GM12892 (cell line): ENCODE measurements around the gene HLA-A.

ENCODE experiments used
- DNase-seq: peaks from one replicate; pipeline ENCODE4 v3.0.0; 2011; ENCODE audit not compliant: insufficient read length
- FAIRE-seq: peaks from 2 replicates; lab custom pipeline; 2011; peaks lifted over from hg19 to GRCh38; lab: Jason Lieb, UNC
- POLR2A ChIP-seq: IDR thresholded peaks from 2 replicates; pipeline ENCODE4 v1.6.1; 2011; ENCODE audit warnings: low read depth, low read length, control low read depth
- POLR2AphosphoS5 ChIP-seq: IDR thresholded peaks from 2 replicates; pipeline ENCODE4 v1.6.1; 2011; ENCODE audit warnings: low read depth, low read length, control low read depth
- TAF1 ChIP-seq: IDR thresholded peaks from 2 replicates; pipeline ENCODE4 v1.6.1; 2011; ENCODE audit warnings: low read depth, mild to moderate bottlenecking, control low read depth, low read length, borderline replicate concordance

The HLA-A gene

GRCh38 chr6:29964887-29965562 lies 22.7 kb downstream of the HLA-A start:
- 0 out of 2 replicates have a peak, but pooled peaks have one; percentile 56 for TF ChIP-seq POLR2AphosphoS5
- peak; percentile 66; the same call in 1 of the 2 replicates for TF ChIP-seq POLR2A
- TF ChIP-seq TAF1: peak; percentile 65
- FAIRE-seq (peak; percentile 88), DNase-seq (peak; percentile 53)

- no peak for DNase-seq
- TF ChIP-seq POLR2A (no peak), POLR2AphosphoS5 (no peak), TAF1 (no peak)
- FAIRE-seq: no peak
Observed at GRCh38 chr6:29965563-29965872, 23.2 kb downstream of the HLA-A start.

GRCh38 chr6:29965873-29966601 lies 23.7 kb downstream of the HLA-A start:
- FAIRE-seq (peak; percentile 27), DNase-seq (no peak)
- TF ChIP-seq TAF1 (no peak), POLR2AphosphoS5 (no peak), POLR2A (0 out of 2 replicates have a peak, but pooled peaks have one; percentile 14)

- DNase-seq (no peak), FAIRE-seq (no peak)
- TF ChIP-seq TAF1 (no peak), POLR2A (no peak), POLR2AphosphoS5 (no peak)
Observed at GRCh38 chr6:29967379-29968010, 25.2 kb downstream of the HLA-A start.

- no peak for TF ChIP-seq POLR2A
- TF ChIP-seq POLR2AphosphoS5: no peak
- TF ChIP-seq TAF1: no peak
- DNase-seq (no peak), FAIRE-seq (no peak)
Observed at GRCh38 chr6:29968130-29968529, 25.8 kb downstream of the HLA-A start.

- DNase-seq (no peak), FAIRE-seq (no peak)
- no peak for TF ChIP-seq POLR2A
- no peak for TF ChIP-seq POLR2AphosphoS5
- no peak for TF ChIP-seq TAF1
Observed at GRCh38 chr6:29968905-29969304, 26.6 kb downstream of the HLA-A start.

GRCh38 chr6:29970711-29971110 lies 28.4 kb downstream of the HLA-A start:
- FAIRE-seq (no peak), DNase-seq (no peak)
- TF ChIP-seq POLR2A (no peak), TAF1 (no peak), POLR2AphosphoS5 (no peak)

- no peak for FAIRE-seq
- TF ChIP-seq POLR2AphosphoS5: no peak
- no peak for TF ChIP-seq POLR2A
- TF ChIP-seq TAF1: no peak
- peak; percentile 20 for DNase-seq
Observed at GRCh38 chr6:29974901-29975560, 32.7 kb downstream of the HLA-A start.

- no peak for TF ChIP-seq POLR2A
- TF ChIP-seq TAF1: no peak
- no peak for TF ChIP-seq POLR2AphosphoS5
- FAIRE-seq: no peak
- no peak for DNase-seq
Observed at GRCh38 chr6:29975561-29975907, 33.2 kb downstream of the HLA-A start.

GRCh38 chr6:29976253-29976587 lies 33.9 kb downstream of the HLA-A start:
- no peak for TF ChIP-seq POLR2A
- no peak for TF ChIP-seq POLR2AphosphoS5
- DNase-seq (no peak), FAIRE-seq (no peak)

- DNase-seq: peak; percentile 54
- peak; percentile 81 for FAIRE-seq
- TF ChIP-seq POLR2AphosphoS5: no peak
- no peak for TF ChIP-seq POLR2A
Observed at GRCh38 chr6:29976588-29977424, 34.5 kb downstream of the HLA-A start.
